ENCODE measurements around the gene SLC25A30. TPM values are rescaled to one million over a fixed set of nuclear protein-coding genes. Genes with fewer than 3 reads are reported as not detected.

The SLC25A30 gene
- total RNA-seq, 1 experiment from 2014 or later: 6.3 TPM

DNA sequence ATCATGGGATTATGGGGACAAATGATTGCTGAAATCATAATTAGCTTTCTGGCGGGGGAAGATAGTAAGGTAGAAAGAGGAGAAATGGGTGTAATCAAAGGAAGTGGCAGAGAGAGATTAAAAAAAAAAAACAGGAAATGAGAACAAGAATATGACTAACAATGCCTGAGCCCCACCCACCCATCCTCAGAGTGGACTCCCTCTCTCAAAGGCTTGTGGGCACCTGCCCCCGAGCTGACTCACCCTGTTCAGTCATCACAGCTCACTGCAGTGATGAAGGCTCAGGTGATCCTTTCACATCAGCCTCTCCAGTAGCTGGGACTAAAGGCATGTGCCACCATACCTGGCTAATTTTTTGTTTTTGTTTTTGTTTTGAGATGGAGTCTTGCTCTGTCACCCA is 50.8 kb downstream of the SLC25A30 start:
- Histone ChIP-seq H3K23me2 (ENCODE audit: insufficient read length, low read depth, low read length, poor library complexity, severe bottlenecking) (no peaks in the 10 kb centered on the region), H3K9ac (ENCODE audit: extremely low read depth, insufficient read length, low read length) (no peak overlapping the region), H2BK5ac (ENCODE audit: insufficient read length, low read length) (no peak overlapping the region), H3K56ac (ENCODE audit: insufficient read length, low read depth, low read length) (no peak overlapping the region), H2AFZ (ENCODE audit: low read length) (no peak overlapping the region), H2BK15ac (ENCODE audit: low read depth, low read length) (no peak overlapping the region), H3K23ac (ENCODE audit: insufficient read length, low read depth, low read length) (no peak overlapping the region), H3K4me1 (ENCODE audit: insufficient read depth, low read length) (no peaks in the 10 kb centered on the region), H4K5ac (ENCODE audit: insufficient read length, low read depth, low read length) (no peak overlapping the region), H3K27me3 (ENCODE audit: insufficient read depth, low read length) (no peaks in the 10 kb centered on the region), H4K8ac (replicated peaks; ENCODE audit: insufficient read length, low read depth, low read length) (no peak overlapping the region), H4K20me1 (ENCODE audit: control insufficient read depth, insufficient read depth, insufficient read length) (no peaks in the 10 kb centered on the region), H3K18ac (ENCODE audit: insufficient read length, low read depth, low read length) (peak overlapping the region; percentile 44), H3K27ac (ENCODE audit: insufficient read length, low read depth, low read length) (no peak overlapping the region), H2AK5ac (ENCODE audit: insufficient read length, low read length) (no peak overlapping the region), H3K79me2 (ENCODE audit: insufficient read depth, low read length) (no peaks in the 10 kb centered on the region), H3K14ac (ENCODE audit: insufficient read depth, low read length) (peak overlapping the region; percentile 51; the same call in 1 of the 2 replicates), H3K4me2 (ENCODE audit: insufficient read depth, insufficient read length, low read length) (no peak overlapping the region), H3K4ac (ENCODE audit: low read depth, low read length) (no peak overlapping the region), H3K9me3 (ENCODE audit: control insufficient read depth, low read depth, low read length) (no peaks in the 10 kb centered on the region), H3T11ph (ENCODE audit: low read length) (no peak overlapping the region), H4K91ac (ENCODE audit: insufficient read length, low read depth, low read length) (no peak overlapping the region), H2BK120ac (ENCODE audit: low read depth, low read length, poor library complexity, severe bottlenecking) (no peak overlapping the region), H2BK20ac (ENCODE audit: low read depth, low read length, poor library complexity, severe bottlenecking) (no peak overlapping the region), H2BK12ac (ENCODE audit: insufficient read length, low read depth, low read length) (no peak overlapping the region), H3K79me1 (ENCODE audit: insufficient read depth, low read depth, low read length, poor library complexity, severe bottlenecking) (no peaks in the 10 kb centered on the region)
- H3K27me3 Mint-ChIP-seq (ENCODE audit: low read depth): no peaks in the 10 kb centered on the region
- TF ChIP-seq, protein P1, sequence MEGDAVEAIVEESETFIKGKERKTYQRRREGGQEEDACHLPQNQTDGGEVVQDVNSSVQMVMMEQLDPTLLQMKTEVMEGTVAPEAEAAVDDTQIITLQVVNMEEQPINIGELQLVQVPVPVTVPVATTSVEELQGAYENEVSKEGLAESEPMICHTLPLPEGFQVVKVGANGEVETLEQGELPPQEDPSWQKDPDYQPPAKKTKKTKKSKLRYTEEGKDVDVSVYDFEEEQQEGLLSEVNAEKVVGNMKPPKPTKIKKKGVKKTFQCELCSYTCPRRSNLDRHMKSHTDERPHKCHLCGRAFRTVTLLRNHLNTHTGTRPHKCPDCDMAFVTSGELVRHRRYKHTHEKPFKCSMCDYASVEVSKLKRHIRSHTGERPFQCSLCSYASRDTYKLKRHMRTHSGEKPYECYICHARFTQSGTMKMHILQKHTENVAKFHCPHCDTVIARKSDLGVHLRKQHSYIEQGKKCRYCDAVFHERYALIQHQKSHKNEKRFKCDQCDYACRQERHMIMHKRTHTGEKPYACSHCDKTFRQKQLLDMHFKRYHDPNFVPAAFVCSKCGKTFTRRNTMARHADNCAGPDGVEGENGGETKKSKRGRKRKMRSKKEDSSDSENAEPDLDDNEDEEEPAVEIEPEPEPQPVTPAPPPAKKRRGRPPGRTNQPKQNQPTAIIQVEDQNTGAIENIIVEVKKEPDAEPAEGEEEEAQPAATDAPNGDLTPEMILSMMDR (conservative IDR thresholded peaks at IDR 0.05): no peak
- peak overlapping the region in 1 of 3 experiments; percentile 78; a peak in 2 of 7 replicates for H3K27ac Mint-ChIP-seq
- no CpG with 5 or more reads among the region's 2 CpGs for WGBS (ENCODE audit: extremely low coverage, insufficient read length, low lambda C conversion rate)
- peak; percentile 88 for DNase-seq
- H3K4me3 Mint-ChIP-seq: peak overlapping the region in 1 of 2 experiments; percentile 0; a peak in 1 of 5 replicates
- peaks cover 19 to 27% of the 10 kb centered on the region in 2 experiments for H3K4me1 Mint-ChIP-seq
- H3K9me3 Mint-ChIP-seq: peaks cover 10 to 11% of the 10 kb centered on the region in 2 experiments; a peak in 4 of 5 replicates
- peaks cover 13 to 24% (median 15%) of the 10 kb centered on the region in 3 experiments for H3K36me3 Mint-ChIP-seq (ENCODE audit: insufficient read depth in 1 of 3, low read depth in 3 of 3)
